ENCODE measurements around the gene EXOC5. TPM values are rescaled to one million over a fixed set of nuclear protein-coding genes. Genes with fewer than 3 reads are reported as not detected.

The EXOC5 gene, protein sequence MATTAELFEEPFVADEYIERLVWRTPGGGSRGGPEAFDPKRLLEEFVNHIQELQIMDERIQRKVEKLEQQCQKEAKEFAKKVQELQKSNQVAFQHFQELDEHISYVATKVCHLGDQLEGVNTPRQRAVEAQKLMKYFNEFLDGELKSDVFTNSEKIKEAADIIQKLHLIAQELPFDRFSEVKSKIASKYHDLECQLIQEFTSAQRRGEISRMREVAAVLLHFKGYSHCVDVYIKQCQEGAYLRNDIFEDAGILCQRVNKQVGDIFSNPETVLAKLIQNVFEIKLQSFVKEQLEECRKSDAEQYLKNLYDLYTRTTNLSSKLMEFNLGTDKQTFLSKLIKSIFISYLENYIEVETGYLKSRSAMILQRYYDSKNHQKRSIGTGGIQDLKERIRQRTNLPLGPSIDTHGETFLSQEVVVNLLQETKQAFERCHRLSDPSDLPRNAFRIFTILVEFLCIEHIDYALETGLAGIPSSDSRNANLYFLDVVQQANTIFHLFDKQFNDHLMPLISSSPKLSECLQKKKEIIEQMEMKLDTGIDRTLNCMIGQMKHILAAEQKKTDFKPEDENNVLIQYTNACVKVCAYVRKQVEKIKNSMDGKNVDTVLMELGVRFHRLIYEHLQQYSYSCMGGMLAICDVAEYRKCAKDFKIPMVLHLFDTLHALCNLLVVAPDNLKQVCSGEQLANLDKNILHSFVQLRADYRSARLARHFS
- total RNA-seq (2021) (71.5 to 80.4 TPM (median 74.2 TPM) in 3 replicates), Bru-seq, nascent RNA (percentile 83 among the genes with signal in this experiment)
- long read RNA-seq, experiment 1, full-length matches to known transcripts = 295 of 375 reads
- long read RNA-seq, experiment 1, partial matches to known transcripts = 26 of 375 reads
- long read RNA-seq, experiment 1, other reads (novel, unspliced or antisense) = 54 of 375 reads
- long read RNA-seq, experiment 2, full-length matches to known transcripts = 15 of 83 reads
- long read RNA-seq, experiment 2, partial matches to known transcripts = 10 of 83 reads
- long read RNA-seq, experiment 2, other reads (novel, unspliced or antisense) = 58 of 83 reads
- long read RNA-seq, experiment 3, full-length matches to known transcripts = 10 of 15 reads
- long read RNA-seq, experiment 3, partial matches to known transcripts = 1 of 15 reads
- long read RNA-seq, experiment 3, other reads (novel, unspliced or antisense) = 4 of 15 reads

DNA sequence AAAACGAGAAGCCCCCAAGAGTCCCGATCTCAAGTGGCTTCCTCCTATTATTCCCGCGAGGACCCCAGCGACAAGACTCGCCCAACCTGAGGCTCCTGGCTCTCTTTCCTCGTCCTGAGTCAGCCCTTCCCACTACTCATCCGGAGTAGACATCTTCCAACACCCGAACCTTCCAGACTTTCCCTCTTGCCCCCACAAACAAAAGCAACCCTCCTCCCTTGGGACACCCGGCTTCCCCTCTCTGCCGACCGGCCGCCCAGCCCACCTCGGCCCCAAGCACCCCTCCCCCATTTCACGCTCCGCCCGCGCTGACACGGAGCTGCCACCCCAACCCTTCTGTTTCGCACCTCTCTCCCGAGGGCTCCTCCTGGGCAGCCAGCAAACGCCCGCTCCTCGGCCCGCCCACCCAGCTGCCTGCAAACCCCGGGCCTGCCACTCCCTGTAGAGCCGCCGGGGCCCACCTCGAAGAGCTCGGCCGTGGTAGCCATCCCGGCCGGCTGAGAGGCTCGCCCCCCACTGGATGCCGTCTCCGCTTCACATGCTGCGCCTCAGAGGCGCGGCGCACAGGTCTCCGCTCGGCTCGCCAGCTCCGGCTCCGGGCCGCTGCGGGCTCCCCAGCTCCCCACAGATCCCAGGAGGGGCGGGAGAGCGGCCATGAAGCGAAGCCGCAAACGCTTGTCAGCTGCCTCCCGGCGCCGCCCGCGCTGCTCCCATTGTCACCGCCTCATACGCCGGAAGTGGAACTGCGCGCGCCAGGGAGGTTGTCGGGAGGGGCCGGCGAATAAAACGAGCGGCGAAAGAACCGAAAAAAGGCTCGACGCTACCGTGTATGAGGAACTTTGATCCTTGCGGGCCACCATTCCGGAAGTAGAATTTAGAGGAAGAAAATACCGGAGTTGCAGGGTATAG is at the start of gene EXOC5, which contains the start of gene AP5M1:
EXOC5 (minus strand) TSS at position 745 of the 909 bp plus-strand sequence; CDS start at position 488, 257 bp downstream.
AP5M1 (plus strand) TSS at position 811 of the 909 bp plus-strand sequence. CDS start 344 bp downstream, outside the sequence.
- peak; percentile 91 for DNase-seq (ENCODE audit: low spot score)
- ChIA-PET POLR2A (no interaction called here), CTCF (no interaction called here)
- peaks cover 45% of the 10 kb centered on the region for H3K4me1 Mint-ChIP-seq
- no peaks in the 10 kb centered on the region for H3K27me3 Mint-ChIP-seq (ENCODE audit: low read depth)
- no peaks in the 10 kb centered on the region for H3K9me3 Mint-ChIP-seq
- H3K4me3 Mint-ChIP-seq = peak within 1 kb of the TSS; percentile 99
- peak; percentile 86 for ATAC-seq
- 0 out of 2 replicates have a peak, but pooled peaks cover 3% of the 10 kb centered on the region for H3K36me3 Mint-ChIP-seq
- H3K27ac Mint-ChIP-seq = peak within 1 kb of the TSS; percentile 100
- TF ChIP-seq, protein P1, sequence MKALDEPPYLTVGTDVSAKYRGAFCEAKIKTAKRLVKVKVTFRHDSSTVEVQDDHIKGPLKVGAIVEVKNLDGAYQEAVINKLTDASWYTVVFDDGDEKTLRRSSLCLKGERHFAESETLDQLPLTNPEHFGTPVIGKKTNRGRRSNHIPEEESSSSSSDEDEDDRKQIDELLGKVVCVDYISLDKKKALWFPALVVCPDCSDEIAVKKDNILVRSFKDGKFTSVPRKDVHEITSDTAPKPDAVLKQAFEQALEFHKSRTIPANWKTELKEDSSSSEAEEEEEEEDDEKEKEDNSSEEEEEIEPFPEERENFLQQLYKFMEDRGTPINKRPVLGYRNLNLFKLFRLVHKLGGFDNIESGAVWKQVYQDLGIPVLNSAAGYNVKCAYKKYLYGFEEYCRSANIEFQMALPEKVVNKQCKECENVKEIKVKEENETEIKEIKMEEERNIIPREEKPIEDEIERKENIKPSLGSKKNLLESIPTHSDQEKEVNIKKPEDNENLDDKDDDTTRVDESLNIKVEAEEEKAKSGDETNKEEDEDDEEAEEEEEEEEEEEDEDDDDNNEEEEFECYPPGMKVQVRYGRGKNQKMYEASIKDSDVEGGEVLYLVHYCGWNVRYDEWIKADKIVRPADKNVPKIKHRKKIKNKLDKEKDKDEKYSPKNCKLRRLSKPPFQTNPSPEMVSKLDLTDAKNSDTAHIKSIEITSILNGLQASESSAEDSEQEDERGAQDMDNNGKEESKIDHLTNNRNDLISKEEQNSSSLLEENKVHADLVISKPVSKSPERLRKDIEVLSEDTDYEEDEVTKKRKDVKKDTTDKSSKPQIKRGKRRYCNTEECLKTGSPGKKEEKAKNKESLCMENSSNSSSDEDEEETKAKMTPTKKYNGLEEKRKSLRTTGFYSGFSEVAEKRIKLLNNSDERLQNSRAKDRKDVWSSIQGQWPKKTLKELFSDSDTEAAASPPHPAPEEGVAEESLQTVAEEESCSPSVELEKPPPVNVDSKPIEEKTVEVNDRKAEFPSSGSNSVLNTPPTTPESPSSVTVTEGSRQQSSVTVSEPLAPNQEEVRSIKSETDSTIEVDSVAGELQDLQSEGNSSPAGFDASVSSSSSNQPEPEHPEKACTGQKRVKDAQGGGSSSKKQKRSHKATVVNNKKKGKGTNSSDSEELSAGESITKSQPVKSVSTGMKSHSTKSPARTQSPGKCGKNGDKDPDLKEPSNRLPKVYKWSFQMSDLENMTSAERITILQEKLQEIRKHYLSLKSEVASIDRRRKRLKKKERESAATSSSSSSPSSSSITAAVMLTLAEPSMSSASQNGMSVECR (CRISPR knock-in tag; IDR thresholded peaks at IDR 0.05; ENCODE audit: borderline replicate concordance) = peak; percentile 79; the same call in 1 of the 2 replicates
- no peak for TF ChIP-seq PRRX2 (CRISPR knock-in tag; IDR thresholded peaks at IDR 0.05)
- TF ChIP-seq OVOL2 (CRISPR knock-in tag; IDR thresholded peaks at IDR 0.05; ENCODE audit: borderline replicate concordance) = no peak
- TF ChIP-seq JUN (CRISPR knock-in tag; IDR thresholded peaks at IDR 0.05) = peak; percentile 33; the same call in 1 of the 2 replicates
- TF ChIP-seq ATF1 (CRISPR knock-in tag; IDR thresholded peaks at IDR 0.05) = no peak
- TF ChIP-seq, protein P2, sequence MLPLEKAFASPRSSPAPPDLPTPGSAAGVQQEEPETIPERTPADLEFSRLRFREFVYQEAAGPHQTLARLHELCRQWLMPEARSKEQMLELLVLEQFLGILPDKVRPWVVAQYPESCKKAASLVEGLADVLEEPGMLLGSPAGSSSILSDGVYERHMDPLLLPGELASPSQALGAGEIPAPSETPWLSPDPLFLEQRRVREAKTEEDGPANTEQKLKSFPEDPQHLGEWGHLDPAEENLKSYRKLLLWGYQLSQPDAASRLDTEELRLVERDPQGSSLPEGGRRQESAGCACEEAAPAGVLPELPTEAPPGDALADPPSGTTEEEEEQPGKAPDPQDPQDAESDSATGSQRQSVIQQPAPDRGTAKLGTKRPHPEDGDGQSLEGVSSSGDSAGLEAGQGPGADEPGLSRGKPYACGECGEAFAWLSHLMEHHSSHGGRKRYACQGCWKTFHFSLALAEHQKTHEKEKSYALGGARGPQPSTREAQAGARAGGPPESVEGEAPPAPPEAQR (CRISPR knock-in tag; IDR thresholded peaks at IDR 0.05) = no peak
- TF ChIP-seq, protein P3, sequence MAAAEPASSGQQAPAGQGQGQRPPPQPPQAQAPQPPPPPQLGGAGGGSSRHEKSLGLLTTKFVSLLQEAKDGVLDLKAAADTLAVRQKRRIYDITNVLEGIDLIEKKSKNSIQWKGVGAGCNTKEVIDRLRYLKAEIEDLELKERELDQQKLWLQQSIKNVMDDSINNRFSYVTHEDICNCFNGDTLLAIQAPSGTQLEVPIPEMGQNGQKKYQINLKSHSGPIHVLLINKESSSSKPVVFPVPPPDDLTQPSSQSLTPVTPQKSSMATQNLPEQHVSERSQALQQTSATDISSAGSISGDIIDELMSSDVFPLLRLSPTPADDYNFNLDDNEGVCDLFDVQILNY (CRISPR knock-in tag; IDR thresholded peaks at IDR 0.05) = peak; percentile 74
- TF ChIP-seq, protein P4, sequence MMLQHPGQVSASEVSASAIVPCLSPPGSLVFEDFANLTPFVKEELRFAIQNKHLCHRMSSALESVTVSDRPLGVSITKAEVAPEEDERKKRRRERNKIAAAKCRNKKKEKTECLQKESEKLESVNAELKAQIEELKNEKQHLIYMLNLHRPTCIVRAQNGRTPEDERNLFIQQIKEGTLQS (CRISPR knock-in tag; conservative IDR thresholded peaks at IDR 0.05) = no peak
- TF ChIP-seq FOXJ3 (CRISPR knock-in tag; IDR thresholded peaks at IDR 0.05; ENCODE audit: borderline replicate concordance) = no peak
- TF ChIP-seq, protein P5, sequence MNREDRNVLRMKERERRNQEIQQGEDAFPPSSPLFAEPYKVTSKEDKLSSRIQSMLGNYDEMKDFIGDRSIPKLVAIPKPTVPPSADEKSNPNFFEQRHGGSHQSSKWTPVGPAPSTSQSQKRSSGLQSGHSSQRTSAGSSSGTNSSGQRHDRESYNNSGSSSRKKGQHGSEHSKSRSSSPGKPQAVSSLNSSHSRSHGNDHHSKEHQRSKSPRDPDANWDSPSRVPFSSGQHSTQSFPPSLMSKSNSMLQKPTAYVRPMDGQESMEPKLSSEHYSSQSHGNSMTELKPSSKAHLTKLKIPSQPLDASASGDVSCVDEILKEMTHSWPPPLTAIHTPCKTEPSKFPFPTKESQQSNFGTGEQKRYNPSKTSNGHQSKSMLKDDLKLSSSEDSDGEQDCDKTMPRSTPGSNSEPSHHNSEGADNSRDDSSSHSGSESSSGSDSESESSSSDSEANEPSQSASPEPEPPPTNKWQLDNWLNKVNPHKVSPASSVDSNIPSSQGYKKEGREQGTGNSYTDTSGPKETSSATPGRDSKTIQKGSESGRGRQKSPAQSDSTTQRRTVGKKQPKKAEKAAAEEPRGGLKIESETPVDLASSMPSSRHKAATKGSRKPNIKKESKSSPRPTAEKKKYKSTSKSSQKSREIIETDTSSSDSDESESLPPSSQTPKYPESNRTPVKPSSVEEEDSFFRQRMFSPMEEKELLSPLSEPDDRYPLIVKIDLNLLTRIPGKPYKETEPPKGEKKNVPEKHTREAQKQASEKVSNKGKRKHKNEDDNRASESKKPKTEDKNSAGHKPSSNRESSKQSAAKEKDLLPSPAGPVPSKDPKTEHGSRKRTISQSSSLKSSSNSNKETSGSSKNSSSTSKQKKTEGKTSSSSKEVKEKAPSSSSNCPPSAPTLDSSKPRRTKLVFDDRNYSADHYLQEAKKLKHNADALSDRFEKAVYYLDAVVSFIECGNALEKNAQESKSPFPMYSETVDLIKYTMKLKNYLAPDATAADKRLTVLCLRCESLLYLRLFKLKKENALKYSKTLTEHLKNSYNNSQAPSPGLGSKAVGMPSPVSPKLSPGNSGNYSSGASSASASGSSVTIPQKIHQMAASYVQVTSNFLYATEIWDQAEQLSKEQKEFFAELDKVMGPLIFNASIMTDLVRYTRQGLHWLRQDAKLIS (CRISPR knock-in tag; IDR thresholded peaks at IDR 0.05; ENCODE audit: borderline replicate concordance) = peak; percentile 70; the same call in 1 of the 2 replicates
- TF ChIP-seq FOXK1 (CRISPR knock-in tag; IDR thresholded peaks at IDR 0.05) = peak; percentile 47; the same call in 1 of the 2 replicates
- 0 out of 2 replicates have a peak, but pooled peaks have one; percentile 27 for TF ChIP-seq ELF4 (CRISPR knock-in tag; IDR thresholded peaks at IDR 0.05; ENCODE audit: low read depth)
- TF ChIP-seq TCF7 (CRISPR knock-in tag; IDR thresholded peaks at IDR 0.05; ENCODE audit: low read depth) = no peak
- TF ChIP-seq GTF2I (CRISPR knock-in tag; conservative IDR thresholded peaks at IDR 0.05) = no peak
- TF ChIP-seq ZNF396 (CRISPR knock-in tag; IDR thresholded peaks at IDR 0.05; ENCODE audit: borderline replicate concordance) = no peak
- TF ChIP-seq, protein P6, sequence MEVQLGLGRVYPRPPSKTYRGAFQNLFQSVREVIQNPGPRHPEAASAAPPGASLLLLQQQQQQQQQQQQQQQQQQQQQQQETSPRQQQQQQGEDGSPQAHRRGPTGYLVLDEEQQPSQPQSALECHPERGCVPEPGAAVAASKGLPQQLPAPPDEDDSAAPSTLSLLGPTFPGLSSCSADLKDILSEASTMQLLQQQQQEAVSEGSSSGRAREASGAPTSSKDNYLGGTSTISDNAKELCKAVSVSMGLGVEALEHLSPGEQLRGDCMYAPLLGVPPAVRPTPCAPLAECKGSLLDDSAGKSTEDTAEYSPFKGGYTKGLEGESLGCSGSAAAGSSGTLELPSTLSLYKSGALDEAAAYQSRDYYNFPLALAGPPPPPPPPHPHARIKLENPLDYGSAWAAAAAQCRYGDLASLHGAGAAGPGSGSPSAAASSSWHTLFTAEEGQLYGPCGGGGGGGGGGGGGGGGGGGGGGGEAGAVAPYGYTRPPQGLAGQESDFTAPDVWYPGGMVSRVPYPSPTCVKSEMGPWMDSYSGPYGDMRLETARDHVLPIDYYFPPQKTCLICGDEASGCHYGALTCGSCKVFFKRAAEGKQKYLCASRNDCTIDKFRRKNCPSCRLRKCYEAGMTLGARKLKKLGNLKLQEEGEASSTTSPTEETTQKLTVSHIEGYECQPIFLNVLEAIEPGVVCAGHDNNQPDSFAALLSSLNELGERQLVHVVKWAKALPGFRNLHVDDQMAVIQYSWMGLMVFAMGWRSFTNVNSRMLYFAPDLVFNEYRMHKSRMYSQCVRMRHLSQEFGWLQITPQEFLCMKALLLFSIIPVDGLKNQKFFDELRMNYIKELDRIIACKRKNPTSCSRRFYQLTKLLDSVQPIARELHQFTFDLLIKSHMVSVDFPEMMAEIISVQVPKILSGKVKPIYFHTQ (CRISPR knock-in tag; IDR thresholded peaks at IDR 0.05) = no peak
- no peak for TF ChIP-seq RORB (CRISPR knock-in tag; IDR thresholded peaks at IDR 0.05)
